ENCODE measurements around the gene TPPP3. TPM values are rescaled to one million over a fixed set of nuclear protein-coding genes. Genes with fewer than 3 reads are reported as not detected.

Gene TPPP3
- polyA plus RNA-seq, 1 of the 3 experiments (the other 2 are of a cell fraction) = 33.5 TPM

- H3K79me2 ChIP-seq (ENCODE audit: insufficient read depth) = no peaks in the 10 kb centered on the region
These were observed 47.9 kb downstream of the TPPP3 start for GRCh38 chr16:67345401-67345800.

GRCh38 chr16:67342616-67343015, 50.7 kb downstream of the TPPP3 start:
- POLR2A ChIA-PET = no interaction called here

More at GRCh38 chr16:67345401-67345800, 47.9 kb downstream of the TPPP3 start:
- Histone ChIP-seq H3F3A (replicated peaks; ENCODE audit: insufficient read depth) (peaks cover 9% of the 10 kb centered on the region), H3K4me3 (ENCODE audit: low read depth in 2 of 2, low read length in 1 of 2) (no peak overlapping the region), H3K9me3 (no peaks in the 10 kb centered on the region), H3K36me3 (replicated peaks in 1 of 2; ENCODE audit: control insufficient read depth in 1 of 2, insufficient read depth in 2 of 2, low read length in 1 of 2) (no peaks in the 10 kb centered on the region), H3K4me1 (ENCODE audit: control insufficient read depth in 1 of 2, insufficient read depth in 2 of 2, low read depth in 1 of 2, low read length in 1 of 2) (no peaks in the 10 kb centered on the region), H3K9ac (no peak overlapping the region), H3K27ac (ENCODE audit: low read depth in 2 of 2, low read length in 1 of 2) (no peak overlapping the region), H3K9me2 (no peaks in the 10 kb centered on the region), H4K20me1 (ENCODE audit: insufficient read depth) (no peaks in the 10 kb centered on the region), H2AFZ (ENCODE audit: low read depth) (no peak overlapping the region), H3K27me3 (ENCODE audit: insufficient read depth) (no peaks in the 10 kb centered on the region), H3K4me2 (no peak overlapping the region)
- 100% methylated on average over 1 of the region's 1 CpG for WGBS (ENCODE audit: low lambda C conversion rate)
- CTCF ChIA-PET = interaction anchor here (0.9 to 4.4 kb wide), 4 partner anchors 18 to 120 kb away, joined by 3 to 19 read pairs (median 5); partner anchors contain the start of genes KCTD19, LRRC36 and ZDHHC1
- DNase-seq = no peak
- POLR2A ChIA-PET = no interaction called here
- TF ChIP-seq EZH2phosphoT487 (IDR thresholded peaks at IDR 0.05; ENCODE audit: borderline replicate concordance, low read depth) = no peak
- TF ChIP-seq USF2 (IDR thresholded peaks at IDR 0.05; ENCODE audit: borderline replicate concordance, low read depth, low read length) = no peak
- TF ChIP-seq TCF12 (IDR thresholded peaks at IDR 0.05) = no peak
- no peak for TF ChIP-seq CHD2 (IDR thresholded peaks at IDR 0.05; ENCODE audit: low read length, partially characterized antibody)
- no peak for TF ChIP-seq ZBTB33 (IDR thresholded peaks at IDR 0.05; ENCODE audit: borderline replicate concordance, low read depth)
- no peak for TF ChIP-seq GABPA (IDR thresholded peaks at IDR 0.05; ENCODE audit: low read depth)
- no peak for TF ChIP-seq SMC3 (IDR thresholded peaks at IDR 0.05; ENCODE audit: low read depth, low read length)
- TF ChIP-seq RAD21 (IDR thresholded peaks at IDR 0.05; ENCODE audit: low read length) = no peak

More at GRCh38 chr16:67342616-67343015, 50.7 kb downstream of the TPPP3 start:
- H3K9me3 ChIP-seq = no peaks in the 10 kb centered on the region
- H3K4me2 ChIP-seq = no peak overlapping the region
- no peaks in the 10 kb centered on the region for H3K27me3 ChIP-seq (ENCODE audit: insufficient read depth)
- no peaks in the 10 kb centered on the region for H3K36me3 ChIP-seq (replicated peaks in 1 of 2; ENCODE audit: control insufficient read depth in 1 of 2, insufficient read depth in 2 of 2, low read length in 1 of 2)
- H3K4me1 ChIP-seq (ENCODE audit: control insufficient read depth in 1 of 2, insufficient read depth in 2 of 2, low read depth in 1 of 2, low read length in 1 of 2) = no peaks in the 10 kb centered on the region
- WGBS (ENCODE audit: low lambda C conversion rate) = 97% methylated on average over 4 of the region's 4 CpGs
- no peak for TF ChIP-seq YY1 (IDR thresholded peaks at IDR 0.05; ENCODE audit: low read depth)
- no peak for TF ChIP-seq EP300 (IDR thresholded peaks at IDR 0.05; ENCODE audit: borderline replicate concordance in 1 of 2, low read depth in 1 of 2, low read length in 1 of 2)
- TF ChIP-seq SMC3 (IDR thresholded peaks at IDR 0.05; ENCODE audit: low read depth, low read length) = no peak
- TF ChIP-seq REST (IDR thresholded peaks at IDR 0.05; ENCODE audit: low read depth, low read length) = no peak
- no peak for TF ChIP-seq FOXJ3 (CRISPR knock-in tag; IDR thresholded peaks at IDR 0.05)
- TF ChIP-seq RFX5 (IDR thresholded peaks at IDR 0.05; ENCODE audit: low read length) = no peak
- TF ChIP-seq TAF1 (IDR thresholded peaks at IDR 0.05; ENCODE audit: borderline replicate concordance, low read depth, low read length) = no peak
- no peak for TF ChIP-seq SIN3A (IDR thresholded peaks at IDR 0.05; ENCODE audit: borderline replicate concordance, low read depth, low read length)
- no peak for TF ChIP-seq GATA2 (CRISPR knock-in tag; IDR thresholded peaks at IDR 0.05)
- no peak overlapping the region for H3K27ac ChIP-seq (ENCODE audit: low read depth in 2 of 2, low read length in 1 of 2)
- H3K9ac ChIP-seq = no peak overlapping the region
- H3K9me2 ChIP-seq = no peaks in the 10 kb centered on the region
- no peak overlapping the region for H3K4me3 ChIP-seq (ENCODE audit: low read depth in 2 of 2, low read length in 1 of 2)
- no peaks in the 10 kb centered on the region for H3K79me2 ChIP-seq (ENCODE audit: insufficient read depth)
- no peaks in the 10 kb centered on the region for H4K20me1 ChIP-seq (ENCODE audit: insufficient read depth)
- H2AFZ ChIP-seq (ENCODE audit: low read depth) = no peak overlapping the region
- CTCF ChIA-PET = interaction anchor here (1.2 to 1.4 kb wide), 2 partner anchors 74 to 82 kb away, joined by 4 to 6 read pairs; no protein-coding TSS in a partner anchor
- no peak for DNase-seq
- H3F3A ChIP-seq (replicated peaks; ENCODE audit: insufficient read depth) = peaks cover 12% of the 10 kb centered on the region
